OCI-LY1 (cell line): Measurements from ENCODE around the gene WASHC1.
"Not testable (repeated sequence)": the region's sequence is repeated elsewhere in the genome, so short reads cannot be mapped to it uniquely, and the experiment has no call there.

ENCODE experiments used
- H2AFZ ChIP-seq: fragments of 200-600 bp; sonication (generic), shearing (Covaris generic); 2 replicates; pipeline ENCODE4 v1.6.0; 2014; ENCODE audit warnings: antibody characterized with exemption, mild to moderate bottlenecking, low read length
- H3F3A ChIP-seq: fragments of 200-600 bp; sonication (generic), shearing (Covaris generic); 2 replicates; pipeline ENCODE4 v1.6.0; 2014; ENCODE audit warnings: mild to moderate bottlenecking, antibody characterized with exemption, low read length, moderate library complexity; ENCODE audit not compliant: insufficient read depth
- H3K27ac ChIP-seq: fragments of 200-600 bp; sonication (generic); 2 replicates; pipeline ENCODE4 v1.5.1; 2014; ENCODE audit warnings: low read length, mixed run types, mild to moderate bottlenecking, low read depth; ENCODE audit not compliant: poor library complexity, severe bottlenecking
- H3K27me3 ChIP-seq: fragments of 200-600 bp; sonication (generic); 2 replicates; pipeline ENCODE4 v1.6.0; 2014; ENCODE audit warnings: antibody characterized with exemption, mild to moderate bottlenecking, low read length, moderate library complexity; ENCODE audit not compliant: insufficient read depth
- H3K36me3 ChIP-seq: fragments of 200-600 bp; sonication (generic); 2 replicates; pipeline ENCODE4 v1.6.1; 2014; ENCODE audit warnings: mild to moderate bottlenecking, antibody characterized with exemption, low read length, moderate library complexity, mixed read lengths; ENCODE audit not compliant: insufficient read depth
- H3K4me1 ChIP-seq: fragments of 200-600 bp; sonication (generic); 2 replicates; pipeline ENCODE4 v1.5.1; 2014; ENCODE audit warnings: mild to moderate bottlenecking, low read length, moderate library complexity; ENCODE audit not compliant: insufficient read depth, severe bottlenecking
- H3K4me2 ChIP-seq: fragments of 200-600 bp; sonication (generic), shearing (Covaris generic); 2 replicates; pipeline ENCODE4 v1.6.1; 2014; ENCODE audit warnings: low read length
- H3K4me3 ChIP-seq: fragments of 200-600 bp; sonication (generic); 2 replicates; pipeline ENCODE4 v1.5.1; 2014; ENCODE audit warnings: low read length, low read depth, mild to moderate bottlenecking, mixed read lengths; ENCODE audit not compliant: poor library complexity, severe bottlenecking
- H3K79me2 ChIP-seq: fragments of 200-600 bp; shearing (Covaris generic); 2 replicates; pipeline ENCODE4 v1.6.1; 2016; ENCODE audit warnings: mixed run types, low read length, mixed read lengths; ENCODE audit not compliant: insufficient read depth
- H3K9ac ChIP-seq: fragments of 200-600 bp; sonication (generic), shearing (Covaris generic); 2 replicates; pipeline ENCODE4 v1.6.1; 2014; ENCODE audit warnings: mild to moderate bottlenecking, low read length, mixed read lengths
- H3K9me2 ChIP-seq: fragments of 200-600 bp; sonication (generic), shearing (Covaris generic); 2 replicates; pipeline ENCODE4 v1.6.1; 2014; ENCODE audit warnings: low read depth, mild to moderate bottlenecking, low read length, mixed read lengths
- H3K9me3 ChIP-seq: fragments of 200-600 bp; shearing (Covaris generic); 2 replicates; pipeline ENCODE4 v1.6.1; 2014; ENCODE audit warnings: low read length, mixed read lengths
- H4K20me1 ChIP-seq: fragments of 200-600 bp; sonication (generic), shearing (Covaris generic); 2 replicates; pipeline ENCODE4 v1.6.0; 2016; ENCODE audit warnings: mild to moderate bottlenecking, low read length; ENCODE audit not compliant: insufficient read depth

WASHC1 gene

GRCh38 chr9:41819-42218 lies 12.6 kb upstream of the WASHC1 start:
- H4K20me1 ChIP-seq, H3K4me1 ChIP-seq, H3K36me3 ChIP-seq, H3K9me2 ChIP-seq, H3K79me2 ChIP-seq, H3K27me3 ChIP-seq, H3K27ac ChIP-seq, H2AFZ ChIP-seq, H3F3A ChIP-seq, H3K9ac ChIP-seq, H3K9me3 ChIP-seq, H3K4me3 ChIP-seq, H3K4me2 ChIP-seq: not testable (repeated sequence)

GRCh38 chr9:41261-41676 lies 12.0 kb upstream of the WASHC1 start:
- H2AFZ ChIP-seq, H3K27me3 ChIP-seq, H3K9ac ChIP-seq, H3K27ac ChIP-seq, H3K9me2 ChIP-seq, H3K9me3 ChIP-seq, H3K4me1 ChIP-seq, H3K79me2 ChIP-seq, H3F3A ChIP-seq, H3K36me3 ChIP-seq, H4K20me1 ChIP-seq, H3K4me3 ChIP-seq, H3K4me2 ChIP-seq: not testable (repeated sequence)

- not testable (repeated sequence) for H3K9ac ChIP-seq, H3K27me3 ChIP-seq, H3F3A ChIP-seq, H3K9me3 ChIP-seq, H4K20me1 ChIP-seq, H2AFZ ChIP-seq, H3K4me3 ChIP-seq, H3K4me2 ChIP-seq, H3K27ac ChIP-seq, H3K4me1 ChIP-seq, H3K79me2 ChIP-seq, H3K9me2 ChIP-seq, H3K36me3 ChIP-seq
Observed at GRCh38 chr9:32308-32707, 3.1 kb upstream of the WASHC1 start.

GRCh38 chr9:28775-29174 lies 481 bp downstream of the WASHC1 start:
- H3K79me2 ChIP-seq, H3F3A ChIP-seq, H3K9ac ChIP-seq, H4K20me1 ChIP-seq, H3K9me3 ChIP-seq, H3K27ac ChIP-seq, H3K27me3 ChIP-seq, H3K36me3 ChIP-seq, H3K9me2 ChIP-seq, H3K4me1 ChIP-seq, H3K4me2 ChIP-seq, H2AFZ ChIP-seq: not testable (repeated sequence)
- H3K4me3 ChIP-seq = peak overlapping the region; percentile 56

- not testable (repeated sequence) for H2AFZ ChIP-seq, H3K36me3 ChIP-seq, H3K79me2 ChIP-seq, H3K4me3 ChIP-seq, H3K9me3 ChIP-seq, H3K27ac ChIP-seq, H3K4me2 ChIP-seq, H3F3A ChIP-seq, H3K27me3 ChIP-seq, H3K4me1 ChIP-seq, H3K9me2 ChIP-seq, H4K20me1 ChIP-seq, H3K9ac ChIP-seq
Observed at GRCh38 chr9:21621-22020, 7.6 kb downstream of the WASHC1 start.

- H3K27me3 ChIP-seq, H3K9me3 ChIP-seq, H3K4me3 ChIP-seq, H3F3A ChIP-seq, H3K79me2 ChIP-seq, H3K4me1 ChIP-seq, H3K9me2 ChIP-seq, H4K20me1 ChIP-seq, H3K9ac ChIP-seq, H2AFZ ChIP-seq, H3K27ac ChIP-seq, H3K4me2 ChIP-seq, H3K36me3 ChIP-seq: not testable (repeated sequence)
Observed at GRCh38 chr9:16875-17274, 12.4 kb downstream of the WASHC1 start.

GRCh38 chr9:14129-14809 lies 15.0 kb downstream of the WASHC1 start:
- H3K4me2 ChIP-seq, H3K9me3 ChIP-seq, H3K27ac ChIP-seq, H3K36me3 ChIP-seq, H3K27me3 ChIP-seq, H2AFZ ChIP-seq, H3F3A ChIP-seq, H3K4me3 ChIP-seq, H3K4me1 ChIP-seq, H3K9ac ChIP-seq, H3K9me2 ChIP-seq, H3K79me2 ChIP-seq, H4K20me1 ChIP-seq: not testable (repeated sequence)
